ENCODE results near the gene CEP112. TPM values are rescaled to one million over a fixed set of nuclear protein-coding genes. Genes with fewer than 3 reads are reported as not detected.

Gene CEP112
- total RNA-seq, 1 experiment from 2014 or later = 9.5 TPM

DNA sequence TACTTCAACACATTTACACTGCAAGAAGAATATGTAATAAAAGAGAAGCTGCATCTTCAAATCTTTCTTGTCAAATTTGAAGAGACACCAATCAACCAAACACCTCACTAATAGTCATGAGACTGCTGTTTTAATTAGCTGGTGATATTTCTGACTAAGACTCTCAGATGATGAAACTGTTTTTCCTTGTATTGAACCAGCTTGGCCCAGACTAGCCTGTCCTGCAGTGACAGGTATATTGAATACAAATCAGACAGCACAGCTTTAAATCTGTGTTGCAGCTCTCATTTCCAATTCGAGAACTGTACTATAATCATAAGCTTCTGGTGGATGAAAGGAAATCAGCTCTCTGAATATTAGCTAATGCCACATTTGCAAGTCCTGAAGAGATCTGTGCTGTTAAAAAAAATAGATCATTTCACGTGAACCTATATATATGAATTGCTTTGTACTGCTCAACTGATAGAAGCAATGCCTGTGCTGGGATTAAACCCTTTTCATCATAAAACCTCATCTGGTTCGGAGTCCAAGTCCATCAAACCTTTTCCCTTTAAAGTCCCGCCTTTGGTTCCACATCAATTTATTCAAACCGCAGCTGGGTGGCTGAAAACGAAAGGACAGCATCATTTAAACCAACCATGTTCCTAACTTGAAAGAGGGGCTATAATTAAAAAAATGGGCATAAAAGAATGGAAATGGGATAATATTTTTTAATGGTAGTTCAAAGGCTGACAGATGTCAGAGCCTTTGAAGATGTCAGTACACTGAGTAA is 306.2 kb downstream of the CEP112 start:
- H3K27me3 ChIP-seq (ENCODE audit: control insufficient read depth, insufficient read depth, low read length) = no peaks in the 10 kb centered on the region
- H3K36me3 ChIP-seq (ENCODE audit: control insufficient read depth, insufficient read depth, low read length) = no peaks in the 10 kb centered on the region
- no TSS peak for BruUV-seq (replicated peaks)
- in situ Hi-C loops (cut with HindIII; ENCODE audit: low pct_unique_long_range_greater_than_20kb, low sequenced_read_pairs) = no loop called here
- no peaks in the 10 kb centered on the region for H3K4me1 ChIP-seq (ENCODE audit: control insufficient read depth, insufficient read depth, low read length)
- ChIA-PET CTCF (no interaction called here), POLR2A (no interaction called here)
- DNase-seq (ENCODE audit: low read depth, low spot score) (no peak), ATAC-seq (no peak)
- intact Hi-C loops (cut with micrococcal nuclease; ENCODE audit: unreplicated experiment) = no loop called here
- TF ChIP-seq CTCF (IDR thresholded peaks at IDR 0.05) (no peak), POLR2AphosphoS5 (IDR thresholded peaks at IDR 0.05; ENCODE audit: low read depth, low read length) (no peak), SIN3A (IDR thresholded peaks at IDR 0.05; ENCODE audit: borderline replicate concordance, insufficient read depth, low read depth, low read length) (no peak), TCF7L2 (IDR thresholded peaks at IDR 0.05; ENCODE audit: low read depth, low read length) (no peak)
- TF ChIP-seq, protein P1, sequence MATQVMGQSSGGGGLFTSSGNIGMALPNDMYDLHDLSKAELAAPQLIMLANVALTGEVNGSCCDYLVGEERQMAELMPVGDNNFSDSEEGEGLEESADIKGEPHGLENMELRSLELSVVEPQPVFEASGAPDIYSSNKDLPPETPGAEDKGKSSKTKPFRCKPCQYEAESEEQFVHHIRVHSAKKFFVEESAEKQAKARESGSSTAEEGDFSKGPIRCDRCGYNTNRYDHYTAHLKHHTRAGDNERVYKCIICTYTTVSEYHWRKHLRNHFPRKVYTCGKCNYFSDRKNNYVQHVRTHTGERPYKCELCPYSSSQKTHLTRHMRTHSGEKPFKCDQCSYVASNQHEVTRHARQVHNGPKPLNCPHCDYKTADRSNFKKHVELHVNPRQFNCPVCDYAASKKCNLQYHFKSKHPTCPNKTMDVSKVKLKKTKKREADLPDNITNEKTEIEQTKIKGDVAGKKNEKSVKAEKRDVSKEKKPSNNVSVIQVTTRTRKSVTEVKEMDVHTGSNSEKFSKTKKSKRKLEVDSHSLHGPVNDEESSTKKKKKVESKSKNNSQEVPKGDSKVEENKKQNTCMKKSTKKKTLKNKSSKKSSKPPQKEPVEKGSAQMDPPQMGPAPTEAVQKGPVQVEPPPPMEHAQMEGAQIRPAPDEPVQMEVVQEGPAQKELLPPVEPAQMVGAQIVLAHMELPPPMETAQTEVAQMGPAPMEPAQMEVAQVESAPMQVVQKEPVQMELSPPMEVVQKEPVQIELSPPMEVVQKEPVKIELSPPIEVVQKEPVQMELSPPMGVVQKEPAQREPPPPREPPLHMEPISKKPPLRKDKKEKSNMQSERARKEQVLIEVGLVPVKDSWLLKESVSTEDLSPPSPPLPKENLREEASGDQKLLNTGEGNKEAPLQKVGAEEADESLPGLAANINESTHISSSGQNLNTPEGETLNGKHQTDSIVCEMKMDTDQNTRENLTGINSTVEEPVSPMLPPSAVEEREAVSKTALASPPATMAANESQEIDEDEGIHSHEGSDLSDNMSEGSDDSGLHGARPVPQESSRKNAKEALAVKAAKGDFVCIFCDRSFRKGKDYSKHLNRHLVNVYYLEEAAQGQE (IDR thresholded peaks at IDR 0.05; ENCODE audit: insufficient read depth in 1 of 2, low read depth in 2 of 2, low read length in 1 of 2) = no peak
- H3K4me3 ChIP-seq (ENCODE audit: low read depth in 2 of 2, low read length in 2 of 2) = no peak overlapping the region
- H3K27ac ChIP-seq (ENCODE audit: low read length) = no peak overlapping the region
- no peaks in the 10 kb centered on the region for H3K9me3 ChIP-seq (ENCODE audit: control insufficient read depth, insufficient read depth, low read depth, low read length)

DNA sequence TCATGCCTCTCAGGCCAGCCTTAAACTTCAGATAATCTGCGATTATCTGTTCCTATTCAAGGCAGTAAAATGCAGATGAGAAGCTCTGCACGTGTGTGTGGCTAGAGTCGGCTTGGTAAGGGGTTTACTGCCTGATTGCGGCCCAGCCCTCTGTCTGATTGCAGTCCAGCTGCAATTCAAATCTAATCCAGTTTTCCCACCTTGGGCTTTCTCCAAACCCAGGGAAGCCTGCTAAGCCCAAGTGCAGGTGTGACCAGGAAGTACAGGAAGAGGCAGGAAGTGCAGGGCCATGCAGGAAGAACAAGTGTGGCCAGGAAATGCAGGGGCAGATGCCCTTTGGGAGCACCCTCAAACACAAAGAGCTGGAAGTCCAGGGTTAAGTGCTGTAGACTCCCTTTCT is 314.9 kb downstream of the CEP112 start:
- Histone ChIP-seq H3K36me3 (ENCODE audit: control insufficient read depth, insufficient read depth, low read length) (no peaks in the 10 kb centered on the region), H3K27me3 (ENCODE audit: control insufficient read depth, insufficient read depth, low read length) (no peaks in the 10 kb centered on the region), H3K9me3 (ENCODE audit: control insufficient read depth, insufficient read depth, low read depth, low read length) (no peaks in the 10 kb centered on the region), H3K27ac (ENCODE audit: low read length) (no peak overlapping the region), H3K4me3 (ENCODE audit: low read depth in 2 of 2, low read length in 2 of 2) (no peak overlapping the region), H3K4me1 (ENCODE audit: control insufficient read depth, insufficient read depth, low read length) (no peaks in the 10 kb centered on the region)
- intact Hi-C loops (cut with micrococcal nuclease; ENCODE audit: unreplicated experiment) = no loop called here
- CTCF ChIA-PET = no interaction called here
- no TSS peak for BruUV-seq (replicated peaks)
- no peak for ATAC-seq
- no peak for DNase-seq (ENCODE audit: low read depth, low spot score)
- POLR2A ChIA-PET = no interaction called here
- in situ Hi-C loops (cut with HindIII; ENCODE audit: low pct_unique_long_range_greater_than_20kb, low sequenced_read_pairs) = no loop called here
- TF ChIP-seq CTCF (IDR thresholded peaks at IDR 0.05) (no peak), POLR2AphosphoS5 (IDR thresholded peaks at IDR 0.05; ENCODE audit: low read depth, low read length) (no peak), TCF7L2 (IDR thresholded peaks at IDR 0.05; ENCODE audit: low read depth, low read length) (no peak), SIN3A (IDR thresholded peaks at IDR 0.05; ENCODE audit: borderline replicate concordance, insufficient read depth, low read depth, low read length) (no peak)
- TF ChIP-seq, protein P1 (IDR thresholded peaks at IDR 0.05; ENCODE audit: insufficient read depth in 1 of 2, low read depth in 2 of 2, low read length in 1 of 2) = no peak
